ENCODE data around the gene BLMH.

BLMH gene

GRCh38 chr17:30249460-30249859 is 42.3 kb downstream of the BLMH start:
- Mint-ChIP-seq H3K4me3 (no peak overlapping the region), H3K36me3 (peaks cover 41 to 67% of the 10 kb centered on the region in 2 donors), H3K9me3 (no peaks in the 10 kb centered on the region), H3K27me3 (no peaks in the 10 kb centered on the region), H3K4me1 (no peaks in the 10 kb centered on the region), H3K27ac (no peak overlapping the region)
- no peak for ATAC-seq (replicated peaks)
- DNase-seq: no peak

- ATAC-seq (replicated peaks): no peak
- H3K27ac Mint-ChIP-seq: no peak overlapping the region
- peaks cover 40 to 69% of the 10 kb centered on the region in 2 donors for H3K36me3 Mint-ChIP-seq
- H3K4me1 Mint-ChIP-seq: no peaks in the 10 kb centered on the region
- no peaks in the 10 kb centered on the region for H3K27me3 Mint-ChIP-seq
- H3K4me3 Mint-ChIP-seq: no peak overlapping the region
- H3K9me3 Mint-ChIP-seq: no peaks in the 10 kb centered on the region
- DNase-seq: no peak
Observed at GRCh38 chr17:30248786-30249185, 43.0 kb downstream of the BLMH start.

GRCh38 chr17:30246460-30246859 is 45.3 kb downstream of the BLMH start:
- DNase-seq: no peak
- no peak for ATAC-seq (replicated peaks)
- Mint-ChIP-seq H3K4me3 (no peak overlapping the region), H3K9me3 (no peaks in the 10 kb centered on the region), H3K36me3 (peaks cover 32 to 62% of the 10 kb centered on the region in 2 donors), H3K4me1 (no peaks in the 10 kb centered on the region), H3K27me3 (peaks cover 0 to 3% of the 10 kb centered on the region in 2 donors), H3K27ac (no peak overlapping the region)

- ATAC-seq (replicated peaks) (no peak), DNase-seq (no peak)
- H3K36me3 Mint-ChIP-seq: peaks cover 23 to 48% of the 10 kb centered on the region in 2 donors
- H3K27me3 Mint-ChIP-seq: peaks cover 10 to 15% of the 10 kb centered on the region in 2 donors
- no peak overlapping the region for H3K27ac Mint-ChIP-seq
- H3K9me3 Mint-ChIP-seq: no peaks in the 10 kb centered on the region
- no peaks in the 10 kb centered on the region for H3K4me1 Mint-ChIP-seq
- no peak overlapping the region for H3K4me3 Mint-ChIP-seq
Observed at GRCh38 chr17:30244853-30245385, 46.8 kb downstream of the BLMH start.

GRCh38 chr17:30243568-30243967 is 48.2 kb downstream of the BLMH start:
- Mint-ChIP-seq H3K27ac (no peak overlapping the region), H3K4me3 (no peak overlapping the region), H3K27me3 (peaks cover 24 to 27% of the 10 kb centered on the region in 2 donors), H3K36me3 (peaks cover 12 to 37% of the 10 kb centered on the region in 2 donors), H3K9me3 (no peaks in the 10 kb centered on the region), H3K4me1 (peaks cover 2 to 5% of the 10 kb centered on the region in 2 donors)
- ATAC-seq (replicated peaks) (no peak), DNase-seq (no peak)

- no peak overlapping the region for H3K4me3 Mint-ChIP-seq
- DNase-seq (no peak), ATAC-seq (replicated peaks) (no peak)
- H3K27me3 Mint-ChIP-seq: peaks cover 29 to 32% of the 10 kb centered on the region in 2 donors
- no peaks in the 10 kb centered on the region for H3K9me3 Mint-ChIP-seq
- peaks cover 8 to 31% of the 10 kb centered on the region in 2 donors for H3K36me3 Mint-ChIP-seq
- H3K4me1 Mint-ChIP-seq: peaks cover 7 to 11% of the 10 kb centered on the region in 2 donors
- no peak overlapping the region for H3K27ac Mint-ChIP-seq
Observed at GRCh38 chr17:30243002-30243401, 48.7 kb downstream of the BLMH start.

GRCh38 chr17:30241051-30241450 is 50.7 kb downstream of the BLMH start:
- Mint-ChIP-seq H3K36me3 (peaks cover under 1 to 16% of the 10 kb centered on the region in 2 donors), H3K27me3 (peaks cover 49% of the 10 kb centered on the region in 2 donors), H3K4me3 (no peak overlapping the region), H3K9me3 (no peaks in the 10 kb centered on the region), H3K4me1 (peaks cover 19 to 31% of the 10 kb centered on the region in 2 donors), H3K27ac (no peak overlapping the region)
- DNase-seq: no peak
- no peak for ATAC-seq (replicated peaks)

GRCh38 chr17:30240177-30240576 is 51.6 kb downstream of the BLMH start:
- Mint-ChIP-seq H3K27me3 (peaks cover 53 to 58% of the 10 kb centered on the region in 2 donors), H3K36me3 (peaks cover 2 to 8% of the 10 kb centered on the region in 2 donors), H3K9me3 (no peaks in the 10 kb centered on the region), H3K4me3 (no peak overlapping the region), H3K4me1 (peaks cover 22 to 39% of the 10 kb centered on the region in 2 donors), H3K27ac (no peak overlapping the region)
- no peak for ATAC-seq (replicated peaks)
- no peak for DNase-seq

- H3K36me3 Mint-ChIP-seq: peaks cover 2 to 6% of the 10 kb centered on the region in 2 donors
- no peak overlapping the region for H3K4me3 Mint-ChIP-seq
- H3K4me1 Mint-ChIP-seq: peaks cover 24 to 43% of the 10 kb centered on the region in 2 donors
- ATAC-seq (replicated peaks) (no peak), DNase-seq (no peak)
- no peaks in the 10 kb centered on the region for H3K9me3 Mint-ChIP-seq
- peaks cover 62 to 69% of the 10 kb centered on the region in 2 donors for H3K27me3 Mint-ChIP-seq
- no peak overlapping the region for H3K27ac Mint-ChIP-seq
Observed at GRCh38 chr17:30239089-30239462, 52.7 kb downstream of the BLMH start.

- DNase-seq (no peak), ATAC-seq (replicated peaks) (no peak)
- no peak overlapping the region for H3K4me3 Mint-ChIP-seq
- peaks cover 62 to 74% of the 10 kb centered on the region in 2 donors for H3K27me3 Mint-ChIP-seq
- no peak overlapping the region for H3K27ac Mint-ChIP-seq
- H3K9me3 Mint-ChIP-seq: no peaks in the 10 kb centered on the region
- H3K36me3 Mint-ChIP-seq: peaks cover 2 to 3% of the 10 kb centered on the region in 2 donors
- peaks cover 24 to 43% of the 10 kb centered on the region in 2 donors for H3K4me1 Mint-ChIP-seq
Observed at GRCh38 chr17:30238387-30239088, 53.2 kb downstream of the BLMH start.

- peaks cover 0 to 2% of the 10 kb centered on the region in 2 donors for H3K36me3 Mint-ChIP-seq
- no peak for DNase-seq
- H3K27ac Mint-ChIP-seq: no peak overlapping the region
- peaks cover 67 to 80% of the 10 kb centered on the region in 2 donors for H3K27me3 Mint-ChIP-seq
- no peaks in the 10 kb centered on the region for H3K9me3 Mint-ChIP-seq
- H3K4me3 Mint-ChIP-seq: no peak overlapping the region
- H3K4me1 Mint-ChIP-seq: peaks cover 24 to 43% of the 10 kb centered on the region in 2 donors
- no peak for ATAC-seq (replicated peaks)
Observed at GRCh38 chr17:30238003-30238344, 53.8 kb downstream of the BLMH start.

- no peak for DNase-seq
- peak overlapping the region in 1 of 2 donors; percentile 12 for H3K4me3 Mint-ChIP-seq
- peaks cover 0 to 2% of the 10 kb centered on the region in 2 donors for H3K36me3 Mint-ChIP-seq
- no peaks in the 10 kb centered on the region for H3K9me3 Mint-ChIP-seq
- H3K4me1 Mint-ChIP-seq: peaks cover 24 to 43% of the 10 kb centered on the region in 2 donors
- peaks cover 73 to 85% of the 10 kb centered on the region in 2 donors for H3K27me3 Mint-ChIP-seq
- H3K27ac Mint-ChIP-seq: no peak overlapping the region
- no peak for ATAC-seq (replicated peaks)
Observed at GRCh38 chr17:30237296-30238002, 54.3 kb downstream of the BLMH start.

- peak overlapping the region; percentile 52 to 80 for H3K4me3 Mint-ChIP-seq
- no peak for DNase-seq
- peaks cover 24 to 43% of the 10 kb centered on the region in 2 donors for H3K4me1 Mint-ChIP-seq
- H3K9me3 Mint-ChIP-seq: no peaks in the 10 kb centered on the region
- peaks cover 72 to 92% of the 10 kb centered on the region in 2 donors for H3K27me3 Mint-ChIP-seq
- ATAC-seq (replicated peaks): peak; percentile 31 to 46
- peaks cover 0 to 2% of the 10 kb centered on the region in 2 donors for H3K36me3 Mint-ChIP-seq
- H3K27ac Mint-ChIP-seq: no peak overlapping the region
Observed at GRCh38 chr17:30236766-30237165, 55.0 kb downstream of the BLMH start.

GRCh38 chr17:30236297-30236624 is 55.5 kb downstream of the BLMH start:
- H3K27me3 Mint-ChIP-seq: peaks cover 69 to 92% of the 10 kb centered on the region in 2 donors
- H3K36me3 Mint-ChIP-seq: peaks cover 0 to 2% of the 10 kb centered on the region in 2 donors
- peak overlapping the region; percentile 81 for H3K4me3 Mint-ChIP-seq

More at GRCh38 chr17:30236297-30236624, 55.5 kb downstream of the BLMH start:
- DNase-seq (no peak), ATAC-seq (replicated peaks) (no peak)
- peaks cover 24 to 43% of the 10 kb centered on the region in 2 donors for H3K4me1 Mint-ChIP-seq
- peak overlapping the region; percentile 3 for H3K27ac Mint-ChIP-seq
- H3K9me3 Mint-ChIP-seq: no peaks in the 10 kb centered on the region
